ENCODE data around the gene GALNT10.

DNA sequence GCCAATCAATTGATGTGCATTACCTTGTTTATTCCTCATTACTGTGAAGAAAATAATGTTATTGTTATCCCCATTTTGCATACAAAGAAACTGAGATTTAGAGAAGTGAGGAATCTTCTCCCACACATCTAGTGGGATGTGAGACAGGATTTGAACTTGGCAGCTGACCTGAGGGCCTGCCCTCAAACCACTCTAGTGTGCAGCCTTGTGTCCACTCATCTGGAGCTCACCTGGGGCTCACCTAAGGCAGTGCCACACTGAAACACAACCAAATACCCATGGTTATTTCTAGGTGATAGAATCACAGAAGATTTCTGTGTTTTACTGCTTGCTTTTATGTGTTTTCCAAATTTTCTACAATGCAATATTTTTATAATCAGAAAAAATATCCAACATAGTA, 160.6 kb downstream of the GALNT10 start:
- TF ChIP-seq MXD4 (CRISPR knock-in tag; IDR thresholded peaks at IDR 0.05; ENCODE audit: borderline replicate concordance): no peak
- TF ChIP-seq ESRRA (CRISPR knock-in tag; IDR thresholded peaks at IDR 0.05; ENCODE audit: borderline replicate concordance): no peak
- TF ChIP-seq, protein P1, sequence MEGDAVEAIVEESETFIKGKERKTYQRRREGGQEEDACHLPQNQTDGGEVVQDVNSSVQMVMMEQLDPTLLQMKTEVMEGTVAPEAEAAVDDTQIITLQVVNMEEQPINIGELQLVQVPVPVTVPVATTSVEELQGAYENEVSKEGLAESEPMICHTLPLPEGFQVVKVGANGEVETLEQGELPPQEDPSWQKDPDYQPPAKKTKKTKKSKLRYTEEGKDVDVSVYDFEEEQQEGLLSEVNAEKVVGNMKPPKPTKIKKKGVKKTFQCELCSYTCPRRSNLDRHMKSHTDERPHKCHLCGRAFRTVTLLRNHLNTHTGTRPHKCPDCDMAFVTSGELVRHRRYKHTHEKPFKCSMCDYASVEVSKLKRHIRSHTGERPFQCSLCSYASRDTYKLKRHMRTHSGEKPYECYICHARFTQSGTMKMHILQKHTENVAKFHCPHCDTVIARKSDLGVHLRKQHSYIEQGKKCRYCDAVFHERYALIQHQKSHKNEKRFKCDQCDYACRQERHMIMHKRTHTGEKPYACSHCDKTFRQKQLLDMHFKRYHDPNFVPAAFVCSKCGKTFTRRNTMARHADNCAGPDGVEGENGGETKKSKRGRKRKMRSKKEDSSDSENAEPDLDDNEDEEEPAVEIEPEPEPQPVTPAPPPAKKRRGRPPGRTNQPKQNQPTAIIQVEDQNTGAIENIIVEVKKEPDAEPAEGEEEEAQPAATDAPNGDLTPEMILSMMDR (IDR thresholded peaks at IDR 0.05): no peak
- TF ChIP-seq ZNF219 (CRISPR knock-in tag; IDR thresholded peaks at IDR 0.05; ENCODE audit: borderline replicate concordance): no peak
- TF ChIP-seq, protein P2, sequence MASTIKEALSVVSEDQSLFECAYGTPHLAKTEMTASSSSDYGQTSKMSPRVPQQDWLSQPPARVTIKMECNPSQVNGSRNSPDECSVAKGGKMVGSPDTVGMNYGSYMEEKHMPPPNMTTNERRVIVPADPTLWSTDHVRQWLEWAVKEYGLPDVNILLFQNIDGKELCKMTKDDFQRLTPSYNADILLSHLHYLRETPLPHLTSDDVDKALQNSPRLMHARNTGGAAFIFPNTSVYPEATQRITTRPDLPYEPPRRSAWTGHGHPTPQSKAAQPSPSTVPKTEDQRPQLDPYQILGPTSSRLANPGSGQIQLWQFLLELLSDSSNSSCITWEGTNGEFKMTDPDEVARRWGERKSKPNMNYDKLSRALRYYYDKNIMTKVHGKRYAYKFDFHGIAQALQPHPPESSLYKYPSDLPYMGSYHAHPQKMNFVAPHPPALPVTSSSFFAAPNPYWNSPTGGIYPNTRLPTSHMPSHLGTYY (CRISPR knock-in tag; IDR thresholded peaks at IDR 0.05): no peak
- TF ChIP-seq, protein P3, sequence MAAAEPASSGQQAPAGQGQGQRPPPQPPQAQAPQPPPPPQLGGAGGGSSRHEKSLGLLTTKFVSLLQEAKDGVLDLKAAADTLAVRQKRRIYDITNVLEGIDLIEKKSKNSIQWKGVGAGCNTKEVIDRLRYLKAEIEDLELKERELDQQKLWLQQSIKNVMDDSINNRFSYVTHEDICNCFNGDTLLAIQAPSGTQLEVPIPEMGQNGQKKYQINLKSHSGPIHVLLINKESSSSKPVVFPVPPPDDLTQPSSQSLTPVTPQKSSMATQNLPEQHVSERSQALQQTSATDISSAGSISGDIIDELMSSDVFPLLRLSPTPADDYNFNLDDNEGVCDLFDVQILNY (CRISPR knock-in tag; IDR thresholded peaks at IDR 0.05): no peak
- TF ChIP-seq, protein P4, sequence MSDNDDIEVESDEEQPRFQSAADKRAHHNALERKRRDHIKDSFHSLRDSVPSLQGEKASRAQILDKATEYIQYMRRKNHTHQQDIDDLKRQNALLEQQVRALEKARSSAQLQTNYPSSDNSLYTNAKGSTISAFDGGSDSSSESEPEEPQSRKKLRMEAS (CRISPR knock-in tag; IDR thresholded peaks at IDR 0.05): no peak
- TF ChIP-seq FOXP1 (CRISPR knock-in tag; IDR thresholded peaks at IDR 0.05; ENCODE audit: borderline replicate concordance): no peak
- TF ChIP-seq ZBTB21 (CRISPR knock-in tag; IDR thresholded peaks at IDR 0.05; ENCODE audit: borderline replicate concordance): no peak

Data from WTC11 (cell line).